LoVo (cell line): Measurements from ENCODE around the gene FCMR.

Experiments
- DNase-seq: peaks from one replicate; pipeline ENCODE4 v3.0.0-alpha.2; 2016; ENCODE audit warnings: low spot score

Gene FCMR

GRCh38 chr1:206923009-206923960 is 1.5 kb upstream of the FCMR start:
- no peak for DNase-seq

- DNase-seq: no peak
Observed at GRCh38 chr1:206922524-206922923, 783 bp upstream of the FCMR start.

GRCh38 chr1:206918076-206918475 is 3.7 kb downstream of the FCMR start:
- DNase-seq: no peak

GRCh38 chr1:206916000-206916709 is 5.6 kb downstream of the FCMR start:
- DNase-seq: no peak

GRCh38 chr1:206915030-206915735 is 6.6 kb downstream of the FCMR start:
- DNase-seq: no peak

GRCh38 chr1:206913766-206914537 is 7.8 kb downstream of the FCMR start:
- no peak for DNase-seq

GRCh38 chr1:206912445-206913095 is 9.2 kb downstream of the FCMR start:
- DNase-seq: peak; percentile 75

- DNase-seq: peak; percentile 68
Observed at GRCh38 chr1:206911064-206911663, 10.6 kb downstream of the FCMR start.

GRCh38 chr1:206909883-206910318 is 11.8 kb downstream of the FCMR start:
- no peak for DNase-seq

- peak; percentile 82 for DNase-seq
Observed at GRCh38 chr1:206909161-206909882, 12.4 kb downstream of the FCMR start.

GRCh38 chr1:206908038-206908437 is 13.7 kb downstream of the FCMR start:
- no peak for DNase-seq

- no peak for DNase-seq
Observed at GRCh38 chr1:206907304-206907991, 14.3 kb downstream of the FCMR start.

- no peak for DNase-seq
Observed at GRCh38 chr1:206905295-206906164, 16.2 kb downstream of the FCMR start.

GRCh38 chr1:206904423-206905142 is 17.2 kb downstream of the FCMR start:
- no peak for DNase-seq

- DNase-seq: no peak
Observed at GRCh38 chr1:206903687-206904086, 18.1 kb downstream of the FCMR start.

- DNase-seq: no peak
Observed at GRCh38 chr1:206902702-206903101, 19.0 kb downstream of the FCMR start.

GRCh38 chr1:206901944-206902343 is 19.8 kb downstream of the FCMR start:
- no peak for DNase-seq

GRCh38 chr1:206900149-206900548 is 21.6 kb downstream of the FCMR start:
- DNase-seq: no peak
